Choroid plexus epithelial cell (primary cell): ENCODE measurements around the gene CLIC3.

Source experiments
- DNase-seq: peaks from one replicate; pipeline ENCODE4 v3.0.0-alpha.2; 2010; ENCODE audit warnings: low read depth
- H3K4me3 ChIP-seq: 2 replicates; pipeline ENCODE4 v1.5.1; 2011; ENCODE audit warnings: low read depth, mild to moderate bottlenecking, control low read depth, low read length, moderate library complexity
- CTCF ChIP-seq: conservative IDR thresholded peaks from 2 replicates; pipeline ENCODE4 v1.5.1; 2011; ENCODE audit warnings: low read depth, mild to moderate bottlenecking, control low read depth, inconsistent platforms, low read length, moderate library complexity

The CLIC3 gene

DNA sequence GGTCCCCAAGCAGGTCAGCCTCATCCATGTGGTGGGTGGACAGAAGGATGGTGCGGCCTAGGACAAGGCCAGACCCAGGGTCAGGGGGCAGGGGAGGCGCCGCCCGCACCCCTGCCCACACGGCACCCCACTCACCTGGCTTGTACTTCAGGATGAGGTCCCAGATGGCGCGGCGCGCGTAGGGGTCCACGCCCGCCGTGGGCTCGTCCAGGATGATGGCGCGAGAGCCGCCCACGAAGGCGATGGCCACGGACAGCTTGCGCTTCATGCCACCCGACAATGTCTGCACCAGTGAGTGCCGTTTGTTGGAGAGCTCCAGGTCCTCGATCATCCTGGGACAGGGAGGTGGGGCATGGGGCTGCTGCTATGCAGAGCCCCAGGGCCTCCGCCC lies 19.2 kb upstream of the CLIC3 start:
- H3K4me3 ChIP-seq: no peak overlapping the region
- no peak for DNase-seq
- no peak for TF ChIP-seq CTCF

- no peak overlapping the region for H3K4me3 ChIP-seq
- no peak for TF ChIP-seq CTCF
Measured at GRCh38 chr9:137014776-137015539, 18.6 kb upstream of the CLIC3 start.

GRCh38 chr9:137014166-137014565 lies 17.8 kb upstream of the CLIC3 start:
- H3K4me3 ChIP-seq: no peak overlapping the region
- TF ChIP-seq CTCF: no peak
- DNase-seq: no peak

More at GRCh38 chr9:137014776-137015539, 18.6 kb upstream of the CLIC3 start:
- no peak for DNase-seq

- no peak for TF ChIP-seq CTCF
- no peak overlapping the region for H3K4me3 ChIP-seq
- no peak for DNase-seq
Measured at GRCh38 chr9:137013571-137013940, 17.2 kb upstream of the CLIC3 start.

- H3K4me3 ChIP-seq: no peak overlapping the region
- no peak for TF ChIP-seq CTCF
Measured at GRCh38 chr9:137012694-137013570, 16.6 kb upstream of the CLIC3 start.

GRCh38 chr9:137011907-137012675 lies 15.7 kb upstream of the CLIC3 start:
- TF ChIP-seq CTCF: no peak
- no peak for DNase-seq

More at GRCh38 chr9:137012694-137013570, 16.6 kb upstream of the CLIC3 start:
- DNase-seq: no peak

More at GRCh38 chr9:137011907-137012675, 15.7 kb upstream of the CLIC3 start:
- no peak overlapping the region for H3K4me3 ChIP-seq
